ENCODE measurements around the gene CCNK.
A peak's percentile ranks its signal among the peaks of the same experiment; 100 is the strongest.

CCNK gene

GRCh38 chr14:99480917-99481744, at the start of gene CCNK:
Gene CCNK, plus strand, starts transcription at chr14:99481409. Its CDS starts 11,269 bp downstream, at chr14:99492678.
- peak; percentile 100 for DNase-seq

- DNase-seq: no peak
Measured at GRCh38 chr14:99431986-99432385, 49.2 kb upstream of the CCNK start.

- no peak for DNase-seq
Measured at GRCh38 chr14:99432485-99432884, 48.7 kb upstream of the CCNK start.

- DNase-seq: no peak
Measured at GRCh38 chr14:99435327-99435726, 45.9 kb upstream of the CCNK start.

- no peak for DNase-seq
Measured at GRCh38 chr14:99436247-99437180, 44.7 kb upstream of the CCNK start.

- no peak for DNase-seq
Measured at GRCh38 chr14:99437706-99438105, 43.5 kb upstream of the CCNK start.

- DNase-seq: no peak
Measured at GRCh38 chr14:99440278-99440677, 40.9 kb upstream of the CCNK start.

- no peak for DNase-seq
Measured at GRCh38 chr14:99441157-99441870, 39.9 kb upstream of the CCNK start.

GRCh38 chr14:99441918-99442317, 39.3 kb upstream of the CCNK start:
- no peak for DNase-seq

GRCh38 chr14:99445931-99446330, 35.3 kb upstream of the CCNK start:
- DNase-seq: no peak

- no peak for DNase-seq
Measured at GRCh38 chr14:99447739-99448138, 33.5 kb upstream of the CCNK start.

GRCh38 chr14:99450266-99450665, 30.9 kb upstream of the CCNK start:
- DNase-seq: no peak

- DNase-seq: no peak
Measured at GRCh38 chr14:99451234-99451633, 30.0 kb upstream of the CCNK start.

- DNase-seq: no peak
Measured at GRCh38 chr14:99452968-99453367, 28.2 kb upstream of the CCNK start.

GRCh38 chr14:99454246-99454645, 27.0 kb upstream of the CCNK start:
- DNase-seq: no peak

- no peak for DNase-seq
Measured at GRCh38 chr14:99459481-99460100, 21.6 kb upstream of the CCNK start.

- no peak for DNase-seq
Measured at GRCh38 chr14:99460793-99461192, 20.4 kb upstream of the CCNK start.

GRCh38 chr14:99461411-99462085, 19.7 kb upstream of the CCNK start:
- DNase-seq: no peak

GRCh38 chr14:99462210-99462609, 19.0 kb upstream of the CCNK start:
- no peak for DNase-seq

- no peak for DNase-seq
Measured at GRCh38 chr14:99463974-99464373, 17.2 kb upstream of the CCNK start.

GRCh38 chr14:99465288-99465687, 15.9 kb upstream of the CCNK start:
- no peak for DNase-seq

GRCh38 chr14:99466758-99467157, 14.5 kb upstream of the CCNK start:
- DNase-seq: no peak

Measured in stimulated activated CD4-positive, alpha-beta T cell treated with anti-CD3 and anti-CD28 coated beads, Interleukin-4, amount 100 ng/mL, for 24 hours (primary cell).